Nephron (organoid): ENCODE measurements around the gene RFC1.
"Not testable (repeated sequence)": the region's sequence is repeated elsewhere in the genome, so short reads cannot be mapped to it uniquely, and the experiment has no call there.

Source experiments
- H3K27ac Mint-ChIP-seq, 3 experiments: 2 replicates each; pipeline ENCODE4 v1.8.0; 2020; ENCODE audit warnings: mixed read lengths in 3 of 3, mild to moderate bottlenecking in 2 of 3, moderate library complexity in 1 of 3
- H3K27me3 Mint-ChIP-seq: 2 replicates; pipeline ENCODE4 v1.8.0; 2021; ENCODE audit warnings: low read depth, mild to moderate bottlenecking, moderate library complexity, mixed read lengths
- H3K36me3 Mint-ChIP-seq: 2 replicates; pipeline ENCODE4 v1.8.0; 2020; ENCODE audit warnings: low read depth, mixed read lengths
- H3K4me1 Mint-ChIP-seq: 2 replicates; pipeline ENCODE4 v1.8.0; 2020; ENCODE audit warnings: mixed read lengths
- H3K4me3 Mint-ChIP-seq, 3 experiments: 2 replicates each; pipeline ENCODE4 v1.8.0; 2020; ENCODE audit warnings: mild to moderate bottlenecking in 3 of 3, mixed read lengths in 3 of 3, moderate library complexity in 2 of 3
- H3K9me3 Mint-ChIP-seq: 2 replicates; pipeline ENCODE4 v1.8.0; 2020; ENCODE audit warnings: mixed read lengths
- TF ChIP-seq, protein P1 (sequence below), 3 experiments: fragments of 200-600 bp; sonication (generic); IDR thresholded peaks; one replicate each; pipeline ENCODE4 v1.5.0; 2021; ENCODE audit warnings: antibody characterized with exemption in 3 of 3; ENCODE audit not compliant: unreplicated experiment in 3 of 3

The RFC1 gene, protein sequence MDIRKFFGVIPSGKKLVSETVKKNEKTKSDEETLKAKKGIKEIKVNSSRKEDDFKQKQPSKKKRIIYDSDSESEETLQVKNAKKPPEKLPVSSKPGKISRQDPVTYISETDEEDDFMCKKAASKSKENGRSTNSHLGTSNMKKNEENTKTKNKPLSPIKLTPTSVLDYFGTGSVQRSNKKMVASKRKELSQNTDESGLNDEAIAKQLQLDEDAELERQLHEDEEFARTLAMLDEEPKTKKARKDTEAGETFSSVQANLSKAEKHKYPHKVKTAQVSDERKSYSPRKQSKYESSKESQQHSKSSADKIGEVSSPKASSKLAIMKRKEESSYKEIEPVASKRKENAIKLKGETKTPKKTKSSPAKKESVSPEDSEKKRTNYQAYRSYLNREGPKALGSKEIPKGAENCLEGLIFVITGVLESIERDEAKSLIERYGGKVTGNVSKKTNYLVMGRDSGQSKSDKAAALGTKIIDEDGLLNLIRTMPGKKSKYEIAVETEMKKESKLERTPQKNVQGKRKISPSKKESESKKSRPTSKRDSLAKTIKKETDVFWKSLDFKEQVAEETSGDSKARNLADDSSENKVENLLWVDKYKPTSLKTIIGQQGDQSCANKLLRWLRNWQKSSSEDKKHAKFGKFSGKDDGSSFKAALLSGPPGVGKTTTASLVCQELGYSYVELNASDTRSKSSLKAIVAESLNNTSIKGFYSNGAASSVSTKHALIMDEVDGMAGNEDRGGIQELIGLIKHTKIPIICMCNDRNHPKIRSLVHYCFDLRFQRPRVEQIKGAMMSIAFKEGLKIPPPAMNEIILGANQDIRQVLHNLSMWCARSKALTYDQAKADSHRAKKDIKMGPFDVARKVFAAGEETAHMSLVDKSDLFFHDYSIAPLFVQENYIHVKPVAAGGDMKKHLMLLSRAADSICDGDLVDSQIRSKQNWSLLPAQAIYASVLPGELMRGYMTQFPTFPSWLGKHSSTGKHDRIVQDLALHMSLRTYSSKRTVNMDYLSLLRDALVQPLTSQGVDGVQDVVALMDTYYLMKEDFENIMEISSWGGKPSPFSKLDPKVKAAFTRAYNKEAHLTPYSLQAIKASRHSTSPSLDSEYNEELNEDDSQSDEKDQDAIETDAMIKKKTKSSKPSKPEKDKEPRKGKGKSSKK

GRCh38 chr4:39365830-39366771 lies at the start of gene RFC1:
RFC1 (minus strand) TSS chr4:39366362; CDS start chr4:39366241, 121 bp downstream.
- peak within 1 kb of the TSS; percentile 94 to 97 (median 96) for H3K27ac Mint-ChIP-seq

DNA sequence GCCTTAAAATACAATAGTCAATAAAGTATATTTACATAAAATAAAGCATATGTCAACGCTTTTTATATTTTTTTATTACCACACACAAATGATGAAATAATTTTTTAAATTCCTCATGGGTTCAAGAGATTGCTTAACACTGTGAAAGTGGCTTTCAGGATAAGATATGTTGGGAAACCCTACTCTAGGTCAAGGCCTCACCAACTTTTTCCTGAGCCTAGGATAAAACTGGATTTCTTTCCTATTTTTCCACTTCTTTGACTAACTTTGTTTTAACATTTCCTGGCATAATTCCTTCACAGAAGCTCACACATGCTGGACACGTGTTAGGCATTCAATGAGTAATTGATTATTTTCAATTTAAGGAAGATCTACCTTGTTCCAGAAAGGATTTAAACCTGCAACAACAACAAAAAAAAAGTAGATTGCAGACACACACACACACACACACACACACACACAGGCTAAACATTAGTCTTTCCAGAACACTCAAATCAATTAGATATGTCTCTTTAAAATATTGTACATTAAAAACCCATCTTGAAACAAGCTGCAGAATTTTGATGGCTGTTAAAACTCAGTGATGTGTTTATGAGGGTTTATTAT lies 49.6 kb upstream of the RFC1 start:
- Mint-ChIP-seq H3K9me3 (no peaks in the 10 kb centered on the region), H3K27ac (no peak overlapping the region), H3K27me3 (no peaks in the 10 kb centered on the region)

More at GRCh38 chr4:39365830-39366771, at the start of gene RFC1:
- Mint-ChIP-seq H3K4me3 (peak within 1 kb of the TSS; percentile 97 to 99 (median 98)), H3K27me3 (no peaks in the 10 kb centered on the region), H3K4me1 (peaks cover 29% of the 10 kb centered on the region), H3K36me3 (peaks cover 7% of the 10 kb centered on the region), H3K9me3 (peaks cover 9% of the 10 kb centered on the region)
- TF ChIP-seq, protein P1, sequence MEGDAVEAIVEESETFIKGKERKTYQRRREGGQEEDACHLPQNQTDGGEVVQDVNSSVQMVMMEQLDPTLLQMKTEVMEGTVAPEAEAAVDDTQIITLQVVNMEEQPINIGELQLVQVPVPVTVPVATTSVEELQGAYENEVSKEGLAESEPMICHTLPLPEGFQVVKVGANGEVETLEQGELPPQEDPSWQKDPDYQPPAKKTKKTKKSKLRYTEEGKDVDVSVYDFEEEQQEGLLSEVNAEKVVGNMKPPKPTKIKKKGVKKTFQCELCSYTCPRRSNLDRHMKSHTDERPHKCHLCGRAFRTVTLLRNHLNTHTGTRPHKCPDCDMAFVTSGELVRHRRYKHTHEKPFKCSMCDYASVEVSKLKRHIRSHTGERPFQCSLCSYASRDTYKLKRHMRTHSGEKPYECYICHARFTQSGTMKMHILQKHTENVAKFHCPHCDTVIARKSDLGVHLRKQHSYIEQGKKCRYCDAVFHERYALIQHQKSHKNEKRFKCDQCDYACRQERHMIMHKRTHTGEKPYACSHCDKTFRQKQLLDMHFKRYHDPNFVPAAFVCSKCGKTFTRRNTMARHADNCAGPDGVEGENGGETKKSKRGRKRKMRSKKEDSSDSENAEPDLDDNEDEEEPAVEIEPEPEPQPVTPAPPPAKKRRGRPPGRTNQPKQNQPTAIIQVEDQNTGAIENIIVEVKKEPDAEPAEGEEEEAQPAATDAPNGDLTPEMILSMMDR (IDR thresholded peaks at IDR 0.05; ENCODE audit: unreplicated experiment in 3 of 3): no peak

DNA sequence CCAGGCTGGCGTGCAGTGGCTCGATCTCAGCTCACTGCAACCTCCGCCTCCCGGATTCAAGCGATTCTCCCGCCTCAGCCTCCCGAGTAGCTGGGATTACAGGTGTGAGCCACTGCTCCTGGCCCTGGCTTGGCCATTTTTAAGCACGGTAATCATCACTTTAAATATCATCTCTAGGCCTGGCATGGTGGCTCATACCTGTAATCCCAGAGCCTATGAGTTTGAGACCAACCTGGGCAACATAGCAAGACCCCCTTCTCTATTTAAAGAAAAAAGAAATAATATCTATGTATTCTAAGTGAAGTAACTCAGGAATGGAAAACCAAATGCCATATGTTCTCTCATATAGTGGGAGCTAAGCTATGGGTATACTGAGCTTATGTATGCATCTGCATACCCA lies 45.4 kb upstream of the RFC1 start:
- H3K4me1 Mint-ChIP-seq: peaks cover 10% of the 10 kb centered on the region
- H3K9me3 Mint-ChIP-seq, H3K27ac Mint-ChIP-seq, H3K27me3 Mint-ChIP-seq, H3K36me3 Mint-ChIP-seq, H3K4me3 Mint-ChIP-seq: not testable (repeated sequence)

More for the DNA sequence above, 49.6 kb upstream of the RFC1 start:
- Mint-ChIP-seq H3K4me3 (no peak overlapping the region), H3K4me1 (no peaks in the 10 kb centered on the region), H3K36me3 (no peaks in the 10 kb centered on the region)
- TF ChIP-seq, protein P1 (IDR thresholded peaks at IDR 0.05; ENCODE audit: unreplicated experiment in 3 of 3): no peak

DNA sequence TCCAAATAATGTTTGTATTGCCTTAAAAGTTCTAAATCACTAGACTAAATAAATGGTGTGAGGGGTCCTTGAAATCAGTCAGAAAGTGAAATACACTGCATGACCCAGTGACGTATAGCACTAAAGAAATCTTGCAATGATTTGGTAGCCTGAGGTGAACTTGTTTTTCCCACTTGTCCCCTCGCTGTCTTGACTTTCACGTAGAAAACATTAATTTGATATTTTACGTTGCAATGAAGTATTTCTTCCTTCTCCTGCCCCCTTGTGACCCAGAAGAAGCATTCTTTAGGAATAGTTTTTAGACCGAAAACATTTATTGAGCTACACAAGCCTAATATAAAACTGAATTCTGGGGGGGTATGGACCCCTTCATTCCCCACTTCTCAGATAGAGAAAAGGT lies 44.3 kb upstream of the RFC1 start:
- TF ChIP-seq, protein P1 (IDR thresholded peaks at IDR 0.05; ENCODE audit: unreplicated experiment in 3 of 3): no peak
- no peaks in the 10 kb centered on the region for H3K36me3 Mint-ChIP-seq
- no peak overlapping the region for H3K4me3 Mint-ChIP-seq
- H3K4me1 Mint-ChIP-seq: peaks cover 10% of the 10 kb centered on the region
- no peaks in the 10 kb centered on the region for H3K27me3 Mint-ChIP-seq
- H3K9me3 Mint-ChIP-seq: no peaks in the 10 kb centered on the region
- no peak overlapping the region for H3K27ac Mint-ChIP-seq

GRCh38 chr4:39407584-39407885 lies 41.4 kb upstream of the RFC1 start:
- Mint-ChIP-seq H3K36me3 (no peaks in the 10 kb centered on the region), H3K4me3 (no peak overlapping the region), H3K27ac (no peak overlapping the region), H3K4me1 (peaks cover 10% of the 10 kb centered on the region), H3K27me3 (no peaks in the 10 kb centered on the region), H3K9me3 (no peaks in the 10 kb centered on the region)
- TF ChIP-seq, protein P1 (IDR thresholded peaks at IDR 0.05; ENCODE audit: unreplicated experiment in 3 of 3): no peak
